Measurements from ENCODE around the gene KCTD15. TPM values are rescaled to one million over a fixed set of nuclear protein-coding genes. Genes with fewer than 3 reads are reported as not detected.
"Not testable (repeated sequence)": the region's sequence is repeated elsewhere in the genome, so short reads cannot be mapped to it uniquely, and the experiment has no call there.

Gene KCTD15
- total RNA-seq, 2 donors from 2014 or later, result 9.0 to 13.1 TPM

- ATAC-seq (no peak), DNase-seq (no peak)
These were observed 11.7 kb downstream of the KCTD15 start for GRCh38 chr19:33808399-33808798.

GRCh38 chr19:33809960-33810359 is 13.3 kb downstream of the KCTD15 start:
- intact Hi-C loops (cut with DNase I, micrococcal nuclease), result no loop called here

More at GRCh38 chr19:33808399-33808798, 11.7 kb downstream of the KCTD15 start:
- intact Hi-C loops (cut with DNase I, micrococcal nuclease), result no loop called here

GRCh38 chr19:33810821-33811220 is 14.2 kb downstream of the KCTD15 start:
- intact Hi-C loops (cut with DNase I, micrococcal nuclease), result no loop called here
- ATAC-seq (no peak), DNase-seq (no peak)

More at GRCh38 chr19:33809960-33810359, 13.3 kb downstream of the KCTD15 start:
- no peak for DNase-seq
- ATAC-seq, result no peak

- DNase-seq (no peak), ATAC-seq (no peak)
These were observed 14.6 kb downstream of the KCTD15 start for GRCh38 chr19:33811246-33811645.

GRCh38 chr19:33811736-33812387 is 15.2 kb downstream of the KCTD15 start:
- intact Hi-C loops (cut with DNase I, micrococcal nuclease), result no loop called here
- DNase-seq, result no peak
- ATAC-seq, result no peak

More at GRCh38 chr19:33811246-33811645, 14.6 kb downstream of the KCTD15 start:
- intact Hi-C loops (cut with DNase I, micrococcal nuclease), result no loop called here

- intact Hi-C loops (cut with DNase I, micrococcal nuclease), result no loop called here
- ATAC-seq (no peak), DNase-seq (no peak)
These were observed 16.0 kb downstream of the KCTD15 start for GRCh38 chr19:33812388-33813330.

- ATAC-seq, result no peak
- intact Hi-C loops (cut with DNase I, micrococcal nuclease), result no loop called here
- DNase-seq, result no peak
These were observed 16.9 kb downstream of the KCTD15 start for GRCh38 chr19:33813391-33814101.

GRCh38 chr19:33814181-33815165 is 17.8 kb downstream of the KCTD15 start:
- DNase-seq, result no peak
- no peak for ATAC-seq
- intact Hi-C loops (cut with DNase I, micrococcal nuclease), result no loop called here

GRCh38 chr19:33815380-33816340 is 19.0 kb downstream of the KCTD15 start:
- ATAC-seq (no peak), DNase-seq (no peak)
- intact Hi-C loops (cut with DNase I, micrococcal nuclease), result no loop called here

GRCh38 chr19:33818411-33818810 is 21.7 kb downstream of the KCTD15 start:
- ATAC-seq (no peak), DNase-seq (no peak)
- intact Hi-C loops (cut with DNase I, micrococcal nuclease), result no loop called here

GRCh38 chr19:33819078-33819477 is 22.4 kb downstream of the KCTD15 start:
- intact Hi-C loops (cut with DNase I, micrococcal nuclease); ATAC-seq; DNase-seq: not testable (repeated sequence)

- ATAC-seq (no peak), DNase-seq (no peak)
- intact Hi-C loops (cut with DNase I, micrococcal nuclease), result no loop called here
These were observed 22.8 kb downstream of the KCTD15 start for GRCh38 chr19:33819506-33819879.

- intact Hi-C loops (cut with DNase I, micrococcal nuclease), result no loop called here
- DNase-seq (peak; percentile 80 to 81), ATAC-seq (peak; percentile 96)
These were observed 23.5 kb downstream of the KCTD15 start for GRCh38 chr19:33819880-33820781.

- intact Hi-C loops (cut with DNase I, micrococcal nuclease), result no loop called here
- DNase-seq (no peak), ATAC-seq (no peak)
These were observed 25.2 kb downstream of the KCTD15 start for GRCh38 chr19:33821871-33822270.

- ATAC-seq, result no peak
- no peak for DNase-seq
- intact Hi-C loops (cut with DNase I, micrococcal nuclease), result no loop called here
These were observed 26.7 kb downstream of the KCTD15 start for GRCh38 chr19:33823341-33823740.

GRCh38 chr19:33825556-33825955 is 28.9 kb downstream of the KCTD15 start:
- intact Hi-C loops (cut with DNase I, micrococcal nuclease), result no loop called here
- no peak for DNase-seq
- no peak for ATAC-seq
